ENCODE results near the gene FAM210B. TPM values are rescaled to one million over a fixed set of nuclear protein-coding genes. Genes with fewer than 3 reads are reported as not detected.

Gene FAM210B
- total RNA-seq, 1 experiment from 2014 or later: 37.9 TPM

DNA sequence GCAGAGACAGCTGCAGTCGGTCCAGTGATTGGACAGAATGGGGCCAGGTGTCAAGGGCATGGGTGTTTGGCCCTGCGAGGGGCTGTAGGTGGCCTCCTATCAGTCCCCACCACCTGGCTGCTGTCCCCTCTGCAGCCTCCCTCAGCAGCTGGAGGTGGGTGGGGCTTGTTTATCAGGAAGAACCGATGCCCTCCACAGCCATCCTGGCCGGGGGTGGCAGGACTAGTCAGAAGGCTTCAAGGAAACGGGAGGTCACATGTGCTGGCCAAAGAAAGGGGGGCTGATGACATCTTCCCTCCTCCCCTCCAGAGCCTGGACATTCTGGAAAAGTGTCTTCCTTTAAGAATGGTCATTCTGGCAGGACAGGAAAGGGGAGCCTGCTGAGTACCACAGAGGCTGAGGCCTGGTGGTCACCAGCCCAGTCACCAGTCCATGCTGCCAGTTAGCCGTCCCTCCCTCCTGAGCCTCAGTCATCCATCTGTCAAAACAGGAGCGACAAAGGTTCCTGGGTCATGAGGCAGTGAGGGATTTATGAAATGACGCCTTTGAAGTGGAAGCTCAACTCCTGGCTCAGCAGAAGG is 4.1 kb downstream of the FAM210B start:
- no peaks in the 10 kb centered on the region for H3K9me3 ChIP-seq (ENCODE audit: low read length)
- no peak for DNase-seq
- ChIA-PET POLR2A (ENCODE audit: unreplicated experiment) (no interaction called here), CTCF (no interaction called here)
- no peak overlapping the region for H3K4me3 ChIP-seq (ENCODE audit: low read length)
- peaks cover 16% of the 10 kb centered on the region for H3K79me2 ChIP-seq (ENCODE audit: low read length)
- no peak overlapping the region for H2AFZ ChIP-seq (ENCODE audit: low read length)
- H3F3A ChIP-seq (ENCODE audit: low read length, unreplicated experiment): peaks cover 4% of the 10 kb centered on the region
- ATAC-seq: no peak
- no peaks in the 10 kb centered on the region for H3K36me3 ChIP-seq (ENCODE audit: low read depth, low read length)
- no peaks in the 10 kb centered on the region for H3K9me2 ChIP-seq (replicated peaks; ENCODE audit: low read length)
- no TSS peak for BruUV-seq (replicated peaks)
- H3K27ac ChIP-seq (ENCODE audit: low read length): no peak overlapping the region
- peaks cover 16% of the 10 kb centered on the region for H3K4me1 ChIP-seq (ENCODE audit: insufficient read depth, low read length)
- intact Hi-C loops (cut with micrococcal nuclease): no loop called here
- H3K27me3 ChIP-seq (ENCODE audit: low read length): no peaks in the 10 kb centered on the region
- H3K9ac ChIP-seq (ENCODE audit: low read length): no peak overlapping the region
- no peak for TF ChIP-seq EZH2phosphoT487 (IDR thresholded peaks at IDR 0.05; ENCODE audit: borderline replicate concordance, low read length)
- TF ChIP-seq EZH2 (IDR thresholded peaks at IDR 0.05; ENCODE audit: low read length, unreplicated experiment): no peak
- TF ChIP-seq, protein P1, sequence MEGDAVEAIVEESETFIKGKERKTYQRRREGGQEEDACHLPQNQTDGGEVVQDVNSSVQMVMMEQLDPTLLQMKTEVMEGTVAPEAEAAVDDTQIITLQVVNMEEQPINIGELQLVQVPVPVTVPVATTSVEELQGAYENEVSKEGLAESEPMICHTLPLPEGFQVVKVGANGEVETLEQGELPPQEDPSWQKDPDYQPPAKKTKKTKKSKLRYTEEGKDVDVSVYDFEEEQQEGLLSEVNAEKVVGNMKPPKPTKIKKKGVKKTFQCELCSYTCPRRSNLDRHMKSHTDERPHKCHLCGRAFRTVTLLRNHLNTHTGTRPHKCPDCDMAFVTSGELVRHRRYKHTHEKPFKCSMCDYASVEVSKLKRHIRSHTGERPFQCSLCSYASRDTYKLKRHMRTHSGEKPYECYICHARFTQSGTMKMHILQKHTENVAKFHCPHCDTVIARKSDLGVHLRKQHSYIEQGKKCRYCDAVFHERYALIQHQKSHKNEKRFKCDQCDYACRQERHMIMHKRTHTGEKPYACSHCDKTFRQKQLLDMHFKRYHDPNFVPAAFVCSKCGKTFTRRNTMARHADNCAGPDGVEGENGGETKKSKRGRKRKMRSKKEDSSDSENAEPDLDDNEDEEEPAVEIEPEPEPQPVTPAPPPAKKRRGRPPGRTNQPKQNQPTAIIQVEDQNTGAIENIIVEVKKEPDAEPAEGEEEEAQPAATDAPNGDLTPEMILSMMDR (conservative IDR thresholded peaks at IDR 0.05; ENCODE audit: low read depth, low read length): no peak
- H3K4me2 ChIP-seq (ENCODE audit: low read length): no peak overlapping the region
- no peaks in the 10 kb centered on the region for H4K20me1 ChIP-seq (ENCODE audit: low read length)

DNA sequence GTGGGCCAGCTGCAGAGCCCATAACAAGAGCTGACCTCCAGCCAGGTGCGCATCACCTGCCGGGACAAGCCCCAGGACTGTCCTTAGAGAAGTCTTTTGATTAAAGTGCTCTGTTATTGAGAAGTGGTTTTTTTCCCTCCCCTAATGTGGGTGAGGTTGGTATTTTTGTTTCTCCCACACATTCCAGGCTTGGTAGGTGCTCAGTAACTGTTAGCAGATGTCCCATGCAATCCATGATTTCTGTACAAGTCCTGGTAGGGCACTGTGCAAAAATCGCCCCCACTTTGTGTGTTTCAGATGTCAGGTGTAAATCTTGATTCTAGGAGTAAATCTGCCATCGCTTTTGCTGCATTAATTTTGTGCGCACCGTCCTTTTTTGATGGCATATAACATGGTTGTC is 4.7 kb downstream of the FAM210B start:
- Histone ChIP-seq H3K4me3 (ENCODE audit: low read length) (no peak overlapping the region), H3K4me2 (ENCODE audit: low read length) (no peak overlapping the region), H3K9me3 (ENCODE audit: low read length) (no peaks in the 10 kb centered on the region), H3K36me3 (ENCODE audit: low read depth, low read length) (peaks cover 2% of the 10 kb centered on the region; the same call in 1 of the 2 replicates), H3K9ac (ENCODE audit: low read length) (no peak overlapping the region), H3K79me2 (ENCODE audit: low read length) (peaks cover 16% of the 10 kb centered on the region), H3K27me3 (ENCODE audit: low read length) (no peaks in the 10 kb centered on the region), H2AFZ (ENCODE audit: low read length) (no peak overlapping the region), H3K27ac (ENCODE audit: low read length) (no peak overlapping the region), H3K4me1 (ENCODE audit: insufficient read depth, low read length) (peaks cover 11% of the 10 kb centered on the region), H4K20me1 (ENCODE audit: low read length) (no peaks in the 10 kb centered on the region), H3F3A (ENCODE audit: low read length, unreplicated experiment) (no peaks in the 10 kb centered on the region), H3K9me2 (replicated peaks; ENCODE audit: low read length) (no peaks in the 10 kb centered on the region)
- ChIA-PET CTCF (no interaction called here), POLR2A (ENCODE audit: unreplicated experiment) (no interaction called here)
- BruUV-seq (replicated peaks): no TSS peak
- no peak for ATAC-seq
- intact Hi-C loops (cut with micrococcal nuclease): no loop called here
- DNase-seq: no peak
- TF ChIP-seq, protein P1 (conservative IDR thresholded peaks at IDR 0.05; ENCODE audit: low read depth, low read length): no peak
- no peak for TF ChIP-seq EZH2 (IDR thresholded peaks at IDR 0.05; ENCODE audit: low read length, unreplicated experiment)
- no peak for TF ChIP-seq EZH2phosphoT487 (IDR thresholded peaks at IDR 0.05; ENCODE audit: borderline replicate concordance, low read length)

DNA sequence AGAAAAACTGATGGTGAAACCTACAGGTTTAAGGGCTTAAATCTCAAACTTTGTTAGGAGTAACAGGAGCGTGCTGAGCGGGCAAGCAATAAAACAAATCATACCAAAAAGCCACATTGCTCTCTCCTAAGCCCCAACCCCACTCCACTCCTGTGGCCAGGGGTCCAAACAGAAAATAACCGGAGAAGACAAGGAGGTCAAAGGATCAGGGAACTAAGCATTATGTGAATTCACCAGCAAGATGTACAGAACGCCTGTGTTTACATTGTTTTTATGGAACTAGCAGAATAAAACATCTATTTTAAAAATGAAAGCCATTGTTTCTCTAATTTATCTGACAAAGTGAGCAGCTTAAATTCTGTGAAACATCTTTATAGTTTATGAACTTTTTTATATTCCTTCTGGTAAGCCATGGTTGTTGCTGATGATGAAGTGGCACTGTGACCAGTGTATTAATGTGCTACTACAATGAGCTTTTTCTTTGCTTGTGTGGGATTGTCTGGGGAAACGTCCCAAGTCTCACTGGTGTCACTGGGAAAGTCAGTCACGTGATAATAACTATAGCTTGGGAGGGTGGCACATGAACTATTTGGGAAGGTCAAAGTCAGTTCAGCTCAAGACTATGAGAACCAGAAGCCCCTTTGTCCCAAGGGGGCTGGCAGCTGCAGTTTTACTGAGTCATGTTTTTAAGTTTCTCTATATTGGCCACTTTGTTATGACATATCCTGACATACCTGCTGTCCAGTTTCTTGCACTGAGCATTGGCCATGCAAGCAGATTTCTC is 9.8 kb downstream of the FAM210B start:
- Histone ChIP-seq H3K4me3 (ENCODE audit: low read length) (no peak overlapping the region), H3K27ac (ENCODE audit: low read length) (no peak overlapping the region), H3K4me2 (ENCODE audit: low read length) (no peak overlapping the region), H4K20me1 (ENCODE audit: low read length) (peaks cover 22% of the 10 kb centered on the region), H3K9me2 (replicated peaks; ENCODE audit: low read length) (no peaks in the 10 kb centered on the region), H3K4me1 (ENCODE audit: insufficient read depth, low read length) (peaks cover 1% of the 10 kb centered on the region), H3K9ac (ENCODE audit: low read length) (no peak overlapping the region), H3K9me3 (ENCODE audit: low read length) (no peaks in the 10 kb centered on the region), H3K79me2 (ENCODE audit: low read length) (peaks cover 23% of the 10 kb centered on the region), H3K36me3 (ENCODE audit: low read depth, low read length) (peaks cover 50% of the 10 kb centered on the region), H3F3A (ENCODE audit: low read length, unreplicated experiment) (no peaks in the 10 kb centered on the region), H2AFZ (ENCODE audit: low read length) (no peak overlapping the region), H3K27me3 (ENCODE audit: low read length) (no peaks in the 10 kb centered on the region)
- ATAC-seq: no peak
- TF ChIP-seq, protein P1 (conservative IDR thresholded peaks at IDR 0.05; ENCODE audit: low read depth, low read length): no peak
- no peak for TF ChIP-seq EZH2 (IDR thresholded peaks at IDR 0.05; ENCODE audit: low read length, unreplicated experiment)
- no peak for TF ChIP-seq EZH2phosphoT487 (IDR thresholded peaks at IDR 0.05; ENCODE audit: borderline replicate concordance, low read length)
- no peak for DNase-seq
- ChIA-PET CTCF (no interaction called here), POLR2A (ENCODE audit: unreplicated experiment) (no interaction called here)
- BruUV-seq (replicated peaks): no TSS peak
- intact Hi-C loops (cut with micrococcal nuclease): no loop called here
